Suppressor macrophage treated with lipopolysaccharide for 4 hours (primary cell): ENCODE results near the gene BCDIN3D.
A peak's percentile ranks its signal among the peaks of the same experiment; 100 is the strongest.
"Not testable (repeated sequence)": the region's sequence is repeated elsewhere in the genome, so short reads cannot be mapped to it uniquely, and the experiment has no call there.

Experiments
- DNase-seq: peaks from one replicate; pipeline ENCODE4 v3.0.0-alpha.2; 2020

The BCDIN3D gene

DNA sequence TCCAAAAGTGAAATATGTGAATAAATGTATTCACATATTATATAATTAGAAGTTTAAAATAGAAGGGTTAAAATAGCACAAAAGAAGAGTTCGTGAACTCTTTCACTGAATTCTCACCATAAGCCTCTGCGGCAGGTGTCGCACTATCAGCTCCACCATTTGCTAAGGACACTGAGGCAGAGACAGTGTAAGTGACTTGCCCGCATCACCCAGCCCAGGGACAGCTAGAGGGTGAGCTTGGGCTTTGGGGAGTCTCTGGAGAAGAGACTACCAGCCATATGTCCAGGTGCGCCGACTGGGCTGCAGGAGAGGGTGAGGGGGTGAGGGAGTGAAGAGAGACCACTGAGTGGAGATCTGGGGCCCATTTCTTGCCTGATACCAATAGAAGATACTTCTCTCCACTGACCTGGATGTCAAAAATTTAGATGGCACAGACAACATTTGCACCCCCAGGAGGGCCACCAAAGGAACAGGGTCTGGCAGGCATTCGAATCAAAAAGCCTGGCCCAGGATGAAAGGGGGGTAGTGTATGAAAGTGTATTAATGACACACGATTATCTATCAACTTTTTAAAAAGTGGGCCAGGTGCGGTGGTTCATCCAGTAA is 32.3 kb upstream of the BCDIN3D start:
- no peak for DNase-seq

DNA sequence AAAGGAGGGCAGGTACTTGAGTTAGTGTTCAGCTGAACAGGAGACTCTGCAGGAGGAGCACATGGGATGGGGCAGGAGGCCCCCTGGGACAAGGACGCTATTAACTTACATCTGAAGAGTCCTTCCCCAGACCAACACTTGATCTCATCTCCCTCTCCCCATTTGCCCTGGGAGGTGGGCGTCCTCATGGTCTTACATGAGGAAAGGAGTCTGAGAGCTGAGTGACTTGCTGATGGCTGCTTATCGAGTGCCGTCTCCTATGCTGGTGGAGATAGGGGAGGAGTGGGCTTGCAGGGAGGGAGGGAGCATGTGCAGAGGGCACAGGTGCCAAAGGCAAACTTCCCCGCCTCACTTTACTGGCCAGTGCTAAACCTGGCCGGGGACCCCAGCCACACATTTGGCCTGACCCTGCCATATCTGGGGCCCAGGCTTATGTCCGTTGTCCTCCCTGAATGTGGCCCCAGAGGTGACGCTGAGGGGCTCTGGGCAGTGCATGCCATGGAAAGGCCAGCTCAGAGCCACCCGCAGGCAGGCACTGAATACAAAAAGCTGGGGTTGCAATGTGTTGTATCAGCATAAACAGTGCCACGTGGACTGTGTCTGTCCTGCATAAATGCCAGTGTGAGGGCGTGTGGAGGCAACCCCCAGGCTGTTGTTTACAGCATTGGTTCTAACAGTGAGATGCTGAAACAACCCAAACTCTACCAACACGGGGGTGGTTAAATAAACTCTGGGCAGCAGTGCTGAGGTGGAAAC is 31.4 kb upstream of the BCDIN3D start:
- no peak for DNase-seq

DNA sequence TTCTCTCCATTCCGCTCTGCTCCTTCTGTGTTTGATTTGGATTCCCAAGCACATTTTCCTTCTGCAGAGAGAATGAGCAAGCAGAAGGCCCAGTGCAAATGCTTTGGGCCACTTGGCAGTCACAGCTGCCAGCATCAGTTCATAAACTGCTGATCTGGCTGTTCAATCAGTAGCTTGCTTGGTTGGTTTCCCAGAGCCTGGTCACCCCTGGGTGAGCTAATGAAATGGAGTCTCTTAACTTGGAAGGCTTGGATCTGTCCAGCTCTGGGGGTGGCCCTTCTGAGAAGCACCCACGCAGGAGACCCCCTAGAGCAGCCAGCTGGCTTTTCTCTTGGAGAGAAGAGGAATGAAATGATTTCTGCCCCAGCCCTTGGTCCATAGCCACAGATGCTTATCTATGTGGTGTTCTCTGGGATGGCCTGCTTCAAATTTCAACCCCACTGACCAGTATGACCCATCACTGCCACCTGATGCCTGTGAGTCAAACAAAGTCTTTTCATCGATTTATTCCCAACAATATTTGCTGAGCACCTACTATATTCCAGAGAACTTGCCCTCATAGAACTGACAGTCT is 30.5 kb upstream of the BCDIN3D start:
- no peak for DNase-seq

DNA sequence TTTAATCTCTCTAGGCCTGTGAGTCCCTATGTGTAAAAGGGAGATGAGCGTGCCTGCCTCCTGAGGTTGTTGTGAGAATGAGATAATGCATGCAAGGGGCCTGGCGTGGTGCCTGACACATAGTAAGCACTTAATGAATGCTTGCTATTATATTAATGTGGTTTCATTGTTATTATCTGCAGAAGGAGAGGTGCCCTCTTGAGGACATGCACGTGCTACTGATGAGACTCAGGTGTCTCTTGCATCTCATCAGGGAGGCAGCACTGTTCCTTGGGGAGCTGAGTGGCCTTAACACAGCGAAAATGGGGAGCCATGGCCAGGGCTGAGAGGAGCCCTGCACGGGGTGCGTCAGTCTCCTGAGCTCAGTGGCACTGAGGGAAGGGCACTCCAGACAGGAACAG is 29.9 kb upstream of the BCDIN3D start:
- DNase-seq = no peak

DNA sequence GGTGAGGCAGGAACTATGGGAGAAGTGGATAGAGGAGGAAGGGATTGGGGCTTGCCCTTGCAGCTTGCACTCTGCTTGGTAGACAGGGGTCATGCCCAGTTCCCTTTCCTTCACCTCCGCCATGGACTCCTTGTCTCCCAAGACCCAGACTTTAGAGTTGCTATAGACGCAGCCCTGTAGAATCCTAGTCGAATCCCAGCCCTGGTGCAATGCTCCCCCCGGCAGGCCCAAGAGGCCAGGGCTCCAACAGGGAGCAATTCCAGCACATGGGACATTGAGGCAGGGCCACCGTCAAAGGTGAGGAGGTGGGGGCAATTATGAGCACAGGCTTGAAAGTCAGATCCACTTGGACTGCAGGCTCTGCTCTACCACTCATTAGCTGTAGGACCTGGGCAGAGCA is 29.5 kb upstream of the BCDIN3D start:
- DNase-seq = no peak

DNA sequence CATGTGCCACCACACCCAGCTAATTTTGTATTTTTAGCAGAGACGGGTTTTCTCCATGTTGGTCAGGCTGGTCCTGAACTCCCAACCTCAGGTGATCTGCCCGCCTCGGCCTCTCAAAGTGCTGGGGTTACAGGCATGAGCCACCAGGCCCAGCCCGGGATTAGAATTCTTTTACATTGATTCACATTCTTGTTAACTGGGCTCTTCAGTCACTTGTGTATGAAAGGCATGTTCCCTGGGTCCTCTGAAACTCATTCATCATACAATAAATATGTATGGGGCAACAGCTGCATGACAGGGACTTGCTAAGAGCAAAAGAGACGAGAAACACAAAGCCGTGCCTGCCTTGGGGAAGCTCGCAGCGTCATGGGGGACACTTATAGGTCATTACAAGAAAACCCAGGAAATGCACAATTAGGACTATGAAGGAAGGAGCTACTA is 28.9 kb upstream of the BCDIN3D start:
- DNase-seq = not testable (repeated sequence)

DNA sequence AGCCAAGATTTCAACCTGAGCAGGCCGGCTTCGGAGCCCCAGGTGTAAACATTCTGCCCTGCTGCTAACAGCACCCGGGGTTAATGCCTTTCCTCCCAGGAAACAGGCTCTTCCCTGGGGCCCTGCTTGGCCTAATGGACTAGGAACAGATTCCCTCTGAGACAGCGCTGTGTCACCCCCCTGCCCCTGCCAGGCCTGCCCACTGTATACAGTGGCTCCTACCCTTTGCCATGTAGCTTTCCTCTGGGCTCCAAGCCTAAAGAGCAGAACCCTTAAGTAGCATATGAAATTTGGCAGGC is 28.3 kb upstream of the BCDIN3D start:
- DNase-seq = no peak

DNA sequence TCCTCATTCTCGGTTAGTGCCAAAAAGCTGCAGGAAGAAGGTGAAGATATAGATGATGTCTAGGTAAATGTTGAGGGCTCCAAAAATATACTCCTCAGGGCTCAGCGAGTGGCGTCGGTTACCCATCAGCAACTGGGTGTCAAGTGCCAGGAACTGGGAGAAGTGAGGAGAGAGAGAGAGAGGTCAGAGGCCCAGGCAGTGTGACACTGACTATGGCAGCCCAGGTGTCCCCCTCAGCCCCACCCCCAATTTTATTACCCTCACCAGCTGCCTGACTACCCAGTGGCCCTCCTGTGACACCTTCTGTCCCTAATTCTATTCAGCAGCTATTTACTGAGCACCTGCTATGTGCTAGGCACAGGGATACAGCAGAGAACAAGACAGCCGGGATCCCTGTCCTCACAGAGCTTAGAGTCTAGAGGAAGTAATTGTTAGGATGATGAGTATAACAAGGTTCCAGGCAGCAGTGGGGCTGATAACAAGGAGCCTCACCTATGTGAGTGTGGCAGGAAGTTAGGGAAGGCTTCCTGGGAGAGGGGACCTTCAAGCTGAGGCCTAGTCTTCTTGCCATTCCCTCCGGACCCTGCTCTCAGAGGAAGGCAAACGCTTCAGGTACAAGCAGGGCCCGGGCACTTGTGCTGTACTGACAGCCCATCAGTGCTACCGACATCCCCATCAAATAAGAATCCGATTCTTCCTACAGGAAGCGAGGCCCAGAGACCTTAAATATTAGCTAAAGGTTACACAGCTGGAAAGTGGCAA is 27.8 kb upstream of the BCDIN3D start:
- no peak for DNase-seq

DNA sequence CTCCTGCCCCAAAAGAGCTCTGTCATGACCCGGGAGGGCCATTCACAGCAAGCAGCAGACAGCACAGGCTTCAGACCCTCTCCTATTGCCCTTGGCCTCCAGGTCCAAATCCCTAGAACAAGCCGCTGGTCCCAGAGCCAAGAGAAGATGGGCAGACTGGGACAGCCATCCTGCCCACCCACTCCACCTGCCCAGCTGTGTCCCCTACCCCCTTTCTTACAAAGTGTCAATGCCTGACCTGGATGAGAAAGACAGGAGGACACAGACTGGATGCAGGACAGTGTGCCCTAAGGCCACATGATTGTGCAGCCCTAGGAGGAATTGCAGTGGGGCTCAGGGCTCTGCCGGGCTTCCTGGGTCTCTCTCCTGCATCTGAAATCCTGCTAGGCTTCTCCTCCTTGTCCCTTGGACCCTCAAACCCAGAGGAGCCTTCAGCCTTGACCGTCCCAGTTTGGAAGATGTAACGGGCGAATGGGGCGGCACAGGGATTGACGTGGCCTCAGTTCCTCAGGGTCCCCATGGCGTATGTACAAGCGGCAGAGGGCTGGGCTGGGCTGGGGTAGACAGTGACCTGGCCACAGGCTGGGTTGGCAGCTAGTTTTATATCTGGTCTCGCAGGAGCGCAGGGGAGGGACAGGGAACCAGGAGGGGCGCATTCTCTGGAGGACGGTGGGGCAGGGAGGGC is 27.1 kb upstream of the BCDIN3D start:
- DNase-seq = no peak

DNA sequence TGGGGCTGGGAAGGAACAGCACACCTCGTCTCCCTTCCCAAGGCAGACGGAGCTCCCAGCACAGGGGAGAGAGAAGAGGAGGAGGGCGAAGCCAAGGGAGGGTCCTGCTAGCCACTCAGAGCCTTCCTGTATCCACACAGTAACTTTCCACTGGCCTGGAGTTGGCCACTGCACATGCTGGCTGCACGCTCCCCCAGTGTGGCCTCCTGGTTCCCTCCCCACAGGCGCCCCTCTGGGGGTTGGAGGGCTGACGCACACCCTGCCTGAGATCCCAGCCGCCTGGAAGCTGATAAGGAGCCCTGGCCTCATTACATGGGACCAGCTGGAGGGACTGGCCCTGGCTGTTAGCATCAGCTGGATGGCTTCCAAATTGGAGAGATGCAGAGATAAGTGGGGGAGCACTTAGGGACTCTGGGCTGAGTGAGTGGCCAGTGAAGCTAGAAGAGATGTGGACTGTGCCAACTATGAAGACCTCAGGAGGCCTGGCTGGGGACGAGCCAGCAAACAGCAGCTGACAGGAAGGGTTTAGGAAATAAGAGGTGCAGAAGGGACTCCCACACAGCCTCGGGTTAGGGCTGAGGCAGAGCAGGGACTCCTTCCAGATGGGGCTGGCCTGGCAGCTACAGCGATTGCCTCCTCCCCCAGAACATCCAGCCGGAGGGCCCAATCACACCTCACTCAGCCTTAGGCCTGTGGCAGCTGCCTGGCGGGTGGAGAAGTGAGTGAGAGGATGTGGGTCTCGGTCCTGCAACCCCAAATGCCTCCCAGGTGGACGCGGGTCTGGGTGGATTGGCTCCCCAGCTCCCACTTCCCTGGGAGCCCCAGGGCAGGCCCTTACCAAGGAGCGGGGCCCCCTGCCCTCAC is 26.3 kb upstream of the BCDIN3D start:
- peak; percentile 5 for DNase-seq

DNA sequence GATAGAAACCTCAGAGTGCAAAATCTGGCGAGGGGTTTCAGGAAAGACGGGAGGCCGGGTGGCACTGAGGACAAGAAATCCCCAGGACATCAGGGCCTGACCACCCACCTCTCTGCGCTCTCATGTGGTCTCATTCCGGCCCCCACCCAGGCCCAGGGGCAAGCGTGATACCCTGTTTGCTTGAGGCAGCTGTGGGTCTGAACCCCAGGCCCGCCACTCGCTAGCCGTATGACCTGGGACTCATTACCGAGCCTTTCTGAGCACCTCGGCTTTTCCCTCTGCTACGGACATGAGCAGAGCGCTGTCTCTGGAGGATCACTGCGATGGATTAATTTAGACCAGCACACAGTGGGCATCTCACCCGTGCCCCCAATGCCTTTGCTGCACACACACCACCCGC is 25.5 kb upstream of the BCDIN3D start:
- no peak for DNase-seq

DNA sequence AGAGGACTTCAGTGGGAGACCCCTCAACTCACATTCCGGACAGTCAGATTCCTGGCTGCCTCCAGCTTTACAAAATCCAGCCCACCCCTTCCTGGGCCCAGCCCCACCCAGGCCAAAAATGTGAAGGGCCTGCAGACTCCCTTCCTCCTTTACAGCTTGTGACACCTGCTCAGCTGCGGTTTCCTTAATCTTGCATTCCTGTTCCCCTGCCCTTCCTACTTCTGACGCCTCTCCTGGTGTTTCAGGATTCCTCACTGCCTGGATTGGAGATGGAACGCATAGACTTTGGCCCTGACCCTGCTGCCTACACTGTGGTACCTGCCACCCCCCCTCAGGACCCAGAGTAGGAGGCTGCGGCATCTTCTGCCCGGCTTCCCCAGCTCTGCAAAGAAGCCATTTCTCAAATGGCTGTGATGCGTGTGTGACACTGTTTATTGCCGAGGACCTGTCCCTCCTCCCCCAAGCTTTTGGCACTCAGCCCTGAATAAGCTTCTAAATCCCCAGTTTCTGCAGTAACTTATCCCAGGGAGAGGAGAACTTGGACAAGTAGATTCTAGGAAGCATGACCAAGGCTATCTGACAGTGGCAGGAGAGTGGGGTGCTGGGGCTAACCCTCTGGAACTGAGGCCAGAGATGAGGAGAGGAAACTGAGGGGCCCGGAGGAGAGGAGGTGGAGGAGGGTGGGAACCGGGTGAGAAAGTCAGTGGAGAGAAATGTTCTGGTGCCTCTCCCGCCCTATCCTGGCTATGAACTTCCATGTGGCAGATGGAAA is 24.9 kb upstream of the BCDIN3D start:
- no peak for DNase-seq

DNA sequence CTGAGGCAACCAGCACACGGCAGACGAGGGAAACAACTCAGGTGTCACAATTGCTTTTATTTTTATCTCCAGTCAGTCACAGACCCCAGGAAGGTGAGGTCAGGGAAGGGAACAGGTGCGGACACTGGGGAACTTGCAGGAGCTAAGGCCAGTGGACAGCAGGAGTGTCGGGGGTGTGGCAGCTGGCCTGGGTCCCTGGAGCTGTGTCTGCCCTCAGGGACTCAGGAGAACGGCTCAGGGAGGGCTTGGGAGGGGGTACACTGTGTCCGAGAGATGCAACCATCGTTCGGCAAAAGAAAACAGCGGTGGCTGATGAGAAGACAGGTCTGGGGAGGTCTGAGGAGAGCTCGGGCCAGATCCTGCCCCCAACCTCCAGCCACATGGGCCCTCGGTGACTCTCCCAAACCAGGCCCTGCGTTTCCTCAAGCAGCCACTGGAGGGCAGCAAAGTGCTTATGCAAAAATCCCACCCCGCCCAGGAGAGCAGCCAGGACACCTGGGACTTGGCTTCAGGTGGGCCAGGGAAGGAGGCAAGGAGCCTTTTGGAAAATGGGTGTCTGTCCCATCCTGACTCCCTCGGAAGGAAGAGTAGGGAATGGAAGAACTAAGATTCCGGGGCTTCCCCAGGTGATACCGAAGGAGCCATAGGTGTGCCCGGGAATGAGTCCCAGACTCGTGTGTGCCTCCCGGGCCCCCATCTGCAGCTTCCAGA is 24.1 kb upstream of the BCDIN3D start:
- peak; percentile 73 for DNase-seq

DNA sequence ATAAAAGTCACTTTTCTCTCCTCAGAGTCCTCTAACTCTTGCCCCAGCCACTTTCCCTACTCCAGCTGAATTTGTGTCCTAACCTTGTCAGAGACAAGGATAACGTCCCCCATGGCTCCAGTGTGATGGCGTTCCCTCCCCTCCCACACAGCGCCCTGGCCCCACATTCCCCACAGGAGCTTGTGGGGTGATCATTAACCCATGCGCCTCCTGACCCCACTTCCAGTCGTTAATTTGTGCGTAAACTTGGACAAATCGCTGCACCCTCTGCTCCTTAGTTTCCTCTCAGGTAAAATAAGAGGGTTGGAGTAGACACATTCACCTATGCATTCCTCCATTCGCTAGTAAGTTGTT is 22.9 kb upstream of the BCDIN3D start:
- no peak for DNase-seq

DNA sequence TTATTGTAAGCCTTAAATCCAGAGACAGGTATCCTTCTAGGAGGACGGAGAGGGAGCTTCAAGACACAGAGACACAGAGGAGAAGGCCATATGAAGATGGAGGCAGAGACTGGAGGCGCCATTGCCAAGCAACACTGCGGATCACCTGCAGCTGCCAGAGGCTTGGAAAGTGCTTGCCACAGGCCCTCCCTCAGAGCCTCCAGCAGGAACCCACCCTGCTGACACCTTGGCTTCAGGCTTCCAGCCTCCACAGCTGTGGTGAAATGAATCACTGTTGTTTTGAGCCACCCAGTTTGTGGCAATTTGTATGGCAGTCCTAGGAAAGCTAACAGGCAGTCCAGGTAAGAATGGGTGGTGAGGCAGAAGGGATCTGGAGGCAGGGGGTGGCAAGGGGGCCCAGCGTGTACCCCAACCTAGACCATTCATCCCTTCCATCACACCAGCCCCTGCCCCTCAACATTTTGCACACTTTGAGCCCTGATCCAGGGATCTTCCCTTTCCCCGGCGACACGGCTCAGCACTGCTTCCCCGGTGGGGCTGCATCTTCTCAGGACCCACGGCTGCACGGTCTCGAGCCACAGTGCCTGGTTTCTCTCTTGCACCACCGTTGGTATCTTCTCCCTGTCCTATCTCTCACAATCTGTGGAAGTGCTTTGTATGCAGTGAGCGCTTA is 22.3 kb upstream of the BCDIN3D start:
- no peak for DNase-seq

DNA sequence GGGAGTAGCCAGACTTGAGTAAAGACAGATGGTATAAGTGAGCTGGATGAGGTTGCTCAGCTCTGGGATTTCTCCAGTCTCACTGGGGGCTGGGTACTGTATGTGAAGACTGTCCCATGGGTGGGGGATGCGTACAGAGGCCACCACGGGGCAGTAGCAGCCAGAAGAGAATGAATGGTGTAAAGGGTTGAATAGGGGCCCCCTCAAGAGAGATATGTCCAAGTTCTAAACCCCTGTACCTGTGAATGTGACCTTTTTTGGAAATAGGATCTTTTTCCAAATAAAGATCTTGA is 21.8 kb upstream of the BCDIN3D start:
- no peak for DNase-seq

DNA sequence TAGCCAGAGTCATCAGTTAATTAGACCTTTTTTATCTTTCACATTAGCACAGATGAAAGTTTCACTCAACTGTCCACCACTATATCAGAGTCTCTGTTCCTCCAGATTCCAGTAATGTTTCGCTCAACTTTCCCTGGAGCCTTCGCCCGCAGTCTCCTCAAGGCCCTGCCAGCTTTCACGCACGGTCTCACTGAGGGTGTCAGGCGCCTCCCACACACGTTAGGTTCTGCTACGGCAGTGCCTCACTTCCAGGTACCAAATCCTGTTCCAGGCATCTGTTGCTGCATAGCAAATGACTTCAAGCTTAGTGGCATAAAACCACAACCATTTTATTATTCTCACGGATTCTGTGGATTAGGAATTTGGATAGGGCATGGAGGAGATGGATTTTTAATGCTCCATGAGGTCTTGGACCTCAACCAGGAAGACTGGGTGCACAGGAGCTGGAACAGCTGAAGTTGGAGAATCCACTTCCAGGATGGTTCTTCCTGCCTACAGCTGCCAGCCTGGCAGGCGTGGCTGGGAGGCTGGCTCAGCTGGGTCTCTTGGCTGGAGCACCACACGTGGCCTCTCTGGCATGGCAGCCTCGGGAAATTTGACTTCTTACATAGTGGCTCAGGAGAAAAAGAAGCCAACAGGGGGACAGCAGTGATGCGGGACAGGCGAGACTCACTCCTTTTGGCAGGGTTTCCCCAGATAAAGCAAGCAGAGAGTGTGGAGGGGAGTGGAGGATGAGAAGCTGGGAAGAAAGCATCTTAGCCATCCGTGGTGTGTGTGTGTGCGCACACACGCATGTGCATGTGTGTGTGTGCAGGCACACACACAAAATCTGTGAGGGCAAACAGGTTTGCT is 21.3 kb upstream of the BCDIN3D start:
- no peak for DNase-seq

DNA sequence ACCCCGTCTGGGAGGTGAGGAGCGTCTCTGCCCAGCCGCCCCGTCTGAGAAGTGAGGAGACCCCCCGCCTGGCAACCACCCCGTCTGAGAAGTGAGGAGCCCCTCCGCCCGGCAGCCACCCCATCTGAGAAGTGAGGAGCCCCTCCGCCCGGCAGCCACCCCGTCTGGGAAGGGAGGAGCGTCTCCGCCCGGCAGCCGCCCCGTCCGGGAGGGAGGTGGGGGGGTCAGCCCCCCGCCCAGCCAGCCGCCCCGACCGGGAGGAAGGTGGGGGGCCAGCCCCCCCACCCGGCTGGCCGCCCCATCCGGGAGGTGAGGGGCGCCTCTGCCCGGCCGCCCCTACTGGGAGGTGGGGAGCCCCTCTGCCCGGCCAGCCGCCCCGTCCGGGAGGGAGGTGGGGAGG is 18.0 kb upstream of the BCDIN3D start:
- DNase-seq = not testable (repeated sequence)

DNA sequence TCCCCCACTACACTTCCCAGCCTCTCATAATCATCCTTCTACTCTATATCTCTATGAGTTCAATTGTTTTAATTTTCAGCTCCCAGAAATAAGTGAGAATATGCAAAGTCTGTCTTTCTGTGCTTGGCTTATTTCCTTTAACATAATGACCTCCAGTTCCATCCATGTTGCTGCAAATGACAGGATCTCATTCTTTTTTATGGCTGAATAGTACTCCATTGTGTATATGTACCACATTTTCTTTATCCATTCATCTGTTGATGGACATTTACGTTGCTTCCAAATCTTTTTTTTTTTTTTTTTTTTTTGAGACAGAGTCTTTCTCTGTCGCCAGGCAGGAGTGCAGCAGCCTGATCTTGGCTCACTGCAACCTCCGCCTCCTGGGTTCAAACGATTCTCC is 13.0 kb upstream of the BCDIN3D start:
- DNase-seq = not testable (repeated sequence)

DNA sequence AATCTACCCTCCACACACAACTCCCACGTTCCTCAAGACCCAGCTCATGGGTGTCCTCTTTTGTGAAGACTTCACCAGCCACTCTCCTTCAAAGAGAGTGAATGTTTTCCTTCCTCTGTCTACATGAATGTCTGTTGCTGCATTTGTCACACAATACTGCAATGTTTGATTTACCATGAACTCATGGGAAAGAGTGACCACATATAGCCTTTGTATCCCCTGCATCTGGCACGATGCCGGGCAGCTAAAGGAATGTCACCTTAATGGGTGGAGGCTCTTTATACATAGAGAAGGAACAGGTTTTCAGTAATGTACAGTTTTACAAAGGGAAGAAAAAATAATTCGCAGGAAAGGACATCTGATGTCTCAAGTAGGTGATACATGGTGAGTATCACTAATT is 12.1 kb upstream of the BCDIN3D start:
- DNase-seq = no peak
